ENCODE results near the gene AAGAB. TPM values are rescaled to one million over a fixed set of nuclear protein-coding genes. Genes with fewer than 3 reads are reported as not detected.
"Not testable (repeated sequence)": the region's sequence is repeated elsewhere in the genome, so short reads cannot be mapped to it uniquely, and the experiment has no call there.

Gene AAGAB
- total RNA-seq, 1 donor from 2014 or later, result 60.5 TPM

DNA sequence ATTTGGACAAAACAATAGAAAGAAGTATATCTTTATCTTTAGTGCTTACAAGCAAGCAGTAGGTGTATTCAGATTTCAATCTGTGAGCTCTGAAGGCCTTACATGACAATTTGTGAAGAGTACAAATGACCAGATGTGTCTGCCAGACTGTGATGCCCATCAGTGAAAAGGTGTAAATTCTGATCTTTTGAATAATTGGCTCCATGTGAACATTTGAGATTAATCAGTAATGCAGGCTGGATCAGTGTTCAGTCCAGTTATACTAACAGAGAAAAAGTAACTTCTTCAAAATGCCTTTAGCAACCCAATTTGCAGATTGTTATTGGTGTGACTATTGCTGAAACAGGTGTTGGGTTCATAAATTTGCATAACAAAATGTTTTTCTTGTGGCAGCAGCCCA is 5.3 kb upstream of the AAGAB start:
- TF ChIP-seq, protein P1, sequence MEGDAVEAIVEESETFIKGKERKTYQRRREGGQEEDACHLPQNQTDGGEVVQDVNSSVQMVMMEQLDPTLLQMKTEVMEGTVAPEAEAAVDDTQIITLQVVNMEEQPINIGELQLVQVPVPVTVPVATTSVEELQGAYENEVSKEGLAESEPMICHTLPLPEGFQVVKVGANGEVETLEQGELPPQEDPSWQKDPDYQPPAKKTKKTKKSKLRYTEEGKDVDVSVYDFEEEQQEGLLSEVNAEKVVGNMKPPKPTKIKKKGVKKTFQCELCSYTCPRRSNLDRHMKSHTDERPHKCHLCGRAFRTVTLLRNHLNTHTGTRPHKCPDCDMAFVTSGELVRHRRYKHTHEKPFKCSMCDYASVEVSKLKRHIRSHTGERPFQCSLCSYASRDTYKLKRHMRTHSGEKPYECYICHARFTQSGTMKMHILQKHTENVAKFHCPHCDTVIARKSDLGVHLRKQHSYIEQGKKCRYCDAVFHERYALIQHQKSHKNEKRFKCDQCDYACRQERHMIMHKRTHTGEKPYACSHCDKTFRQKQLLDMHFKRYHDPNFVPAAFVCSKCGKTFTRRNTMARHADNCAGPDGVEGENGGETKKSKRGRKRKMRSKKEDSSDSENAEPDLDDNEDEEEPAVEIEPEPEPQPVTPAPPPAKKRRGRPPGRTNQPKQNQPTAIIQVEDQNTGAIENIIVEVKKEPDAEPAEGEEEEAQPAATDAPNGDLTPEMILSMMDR (IDR thresholded peaks at IDR 0.05; ENCODE audit: unreplicated experiment), result no peak
- no peak for DNase-seq (ENCODE audit: low spot score, unreplicated experiment)
- no peaks in the 10 kb centered on the region for H3K27me3 Mint-ChIP-seq
- no peak overlapping the region for H3K27ac Mint-ChIP-seq
- H3K36me3 Mint-ChIP-seq (ENCODE audit: insufficient read depth), result no peaks in the 10 kb centered on the region
- peaks cover 12% of the 10 kb centered on the region for H3K4me1 Mint-ChIP-seq (ENCODE audit: low read depth)
- no peak overlapping the region for H3K4me3 Mint-ChIP-seq (ENCODE audit: low read depth)
- no peaks in the 10 kb centered on the region for H3K9me3 Mint-ChIP-seq (ENCODE audit: low read depth)

DNA sequence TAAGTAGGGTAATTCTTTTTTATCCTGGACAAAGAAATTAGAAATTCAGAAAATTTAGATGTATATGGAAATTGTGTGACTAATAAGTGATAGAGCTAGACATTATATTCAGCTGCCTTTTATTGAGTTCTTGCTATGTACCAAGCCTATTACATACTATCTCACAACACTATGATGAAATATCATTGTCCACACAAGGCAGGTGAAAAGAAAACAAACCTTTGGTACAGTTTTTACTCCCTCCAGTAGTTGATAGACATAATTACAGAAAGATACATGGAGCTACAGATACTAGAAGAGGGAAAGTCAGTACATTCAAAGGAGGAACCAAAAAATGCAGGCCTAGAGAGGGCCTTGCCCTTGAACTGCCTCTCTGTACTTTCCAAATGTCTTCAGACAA is 4.9 kb upstream of the AAGAB start:
- TF ChIP-seq, protein P1 (IDR thresholded peaks at IDR 0.05; ENCODE audit: unreplicated experiment), result no peak
- Mint-ChIP-seq H3K36me3 (ENCODE audit: insufficient read depth) (no peaks in the 10 kb centered on the region), H3K27me3 (no peaks in the 10 kb centered on the region), H3K27ac (no peak overlapping the region), H3K9me3 (ENCODE audit: low read depth) (no peaks in the 10 kb centered on the region), H3K4me3 (ENCODE audit: low read depth) (no peak overlapping the region), H3K4me1 (ENCODE audit: low read depth) (peaks cover 14% of the 10 kb centered on the region)
- DNase-seq (ENCODE audit: low spot score, unreplicated experiment), result no peak

DNA sequence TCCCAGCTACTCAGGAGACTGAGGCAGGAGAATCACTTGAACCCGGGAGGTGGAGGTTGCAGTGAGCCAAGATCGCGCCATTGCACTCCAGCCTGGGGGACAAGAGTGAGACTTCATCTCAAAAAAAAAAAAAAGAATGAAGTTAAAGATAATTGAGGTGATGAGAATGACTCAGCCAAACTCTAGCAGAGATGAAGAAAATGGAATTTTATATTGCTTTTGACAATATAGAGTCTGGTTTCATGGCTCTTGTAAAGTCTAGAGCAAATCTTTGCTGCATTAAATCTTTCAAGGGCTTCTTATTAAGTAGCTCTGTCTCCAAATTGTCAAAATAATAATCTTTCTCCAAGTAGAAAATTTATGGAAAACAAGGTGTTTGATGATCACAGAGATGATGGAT is 4.0 kb upstream of the AAGAB start:
- H3K27ac Mint-ChIP-seq; H3K27me3 Mint-ChIP-seq; H3K36me3 Mint-ChIP-seq (ENCODE audit: insufficient read depth); H3K4me3 Mint-ChIP-seq (ENCODE audit: low read depth); DNase-seq (ENCODE audit: low spot score, unreplicated experiment); H3K9me3 Mint-ChIP-seq (ENCODE audit: low read depth): not testable (repeated sequence)
- H3K4me1 Mint-ChIP-seq (ENCODE audit: low read depth), result peaks cover 15% of the 10 kb centered on the region

DNA sequence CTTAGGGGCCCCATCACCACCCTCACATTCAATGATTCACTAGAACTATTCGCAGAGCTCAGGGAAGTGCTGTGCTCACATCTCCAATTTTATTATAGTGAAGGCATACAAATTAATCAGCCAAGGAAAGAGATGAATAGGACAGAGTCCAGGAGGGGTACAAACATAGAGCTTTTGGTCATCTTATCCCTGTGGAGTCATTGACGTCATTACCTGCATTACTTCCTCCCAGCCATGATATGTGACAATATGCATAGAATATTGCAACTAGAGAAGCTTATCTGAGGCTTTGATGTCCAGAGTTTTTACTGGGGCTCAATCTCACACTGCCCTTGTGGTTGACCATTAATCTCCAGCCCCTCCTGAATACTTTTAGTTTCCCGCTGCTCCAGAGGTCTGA is 1.6 kb upstream of the AAGAB start:
- Mint-ChIP-seq H3K27me3 (no peaks in the 10 kb centered on the region), H3K9me3 (ENCODE audit: low read depth) (no peaks in the 10 kb centered on the region), H3K36me3 (ENCODE audit: insufficient read depth) (no peaks in the 10 kb centered on the region), H3K4me1 (ENCODE audit: low read depth) (peaks cover 19% of the 10 kb centered on the region), H3K27ac (no peak overlapping the region), H3K4me3 (ENCODE audit: low read depth) (peak overlapping the region; percentile 65)
- DNase-seq (ENCODE audit: low spot score, unreplicated experiment), result no peak
- TF ChIP-seq, protein P1 (IDR thresholded peaks at IDR 0.05; ENCODE audit: unreplicated experiment), result no peak

DNA sequence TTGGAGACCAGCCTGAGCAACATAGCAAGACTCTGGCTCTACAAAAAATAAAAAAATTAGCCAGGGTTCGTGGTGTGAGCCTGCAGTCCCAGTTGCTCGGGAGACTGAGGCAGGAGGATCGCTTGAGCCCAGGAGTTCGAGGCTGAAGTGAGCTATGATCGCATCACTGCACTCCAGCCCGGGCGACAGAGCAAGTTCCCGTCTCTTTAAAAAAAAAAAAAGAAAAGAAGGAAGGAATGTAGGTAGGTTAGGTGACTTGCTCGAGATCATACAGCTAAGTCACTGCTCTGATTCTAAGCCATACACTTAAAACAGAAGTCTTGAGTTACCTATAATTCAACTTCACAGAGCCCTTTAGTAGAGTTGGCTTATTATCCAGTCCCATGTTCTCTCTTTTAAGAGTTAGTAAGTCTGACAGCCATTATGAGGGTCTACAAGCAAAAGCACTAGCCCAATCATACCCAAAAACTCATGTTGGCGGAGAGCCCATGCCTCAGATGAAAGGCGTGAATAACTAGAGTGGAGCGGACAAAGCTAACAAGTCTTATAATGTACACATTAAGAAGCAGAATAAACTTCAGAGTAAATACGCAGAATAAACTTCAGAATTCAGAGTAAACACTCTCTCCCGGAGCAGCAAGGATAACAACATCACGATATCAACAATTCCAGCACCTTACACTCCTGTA is 768 bp downstream of the AAGAB start:
- Mint-ChIP-seq H3K4me3 (ENCODE audit: low read depth) (peak overlapping the region; percentile 94), H3K9me3 (ENCODE audit: low read depth) (no peaks in the 10 kb centered on the region), H3K27ac (peak overlapping the region; percentile 97), H3K36me3 (ENCODE audit: insufficient read depth) (no peaks in the 10 kb centered on the region), H3K4me1 (ENCODE audit: low read depth) (peaks cover 17% of the 10 kb centered on the region), H3K27me3 (no peaks in the 10 kb centered on the region)
- DNase-seq (ENCODE audit: low spot score, unreplicated experiment), result no peak
- TF ChIP-seq, protein P1 (IDR thresholded peaks at IDR 0.05; ENCODE audit: unreplicated experiment), result no peak

DNA sequence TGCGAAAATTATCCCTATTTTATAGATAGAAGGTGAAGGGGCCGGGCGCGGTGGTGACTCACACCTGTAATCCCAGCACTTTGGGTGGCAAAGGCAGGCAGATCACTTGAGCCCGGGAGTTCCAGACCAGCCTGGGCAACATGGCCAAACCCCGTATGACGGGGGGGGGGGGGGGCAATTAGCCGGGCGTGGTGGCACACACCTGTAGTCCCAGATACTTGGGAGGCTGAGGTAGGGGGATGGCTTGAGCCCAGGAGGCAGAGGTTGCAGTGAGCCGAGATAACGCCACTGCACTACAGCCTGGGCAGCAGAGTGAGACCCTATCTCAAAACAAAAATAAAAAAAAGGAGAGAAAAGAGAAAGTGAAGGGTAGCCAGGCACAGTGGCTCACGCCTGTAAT is 1.4 kb downstream of the AAGAB start:
- TF ChIP-seq, protein P1 (IDR thresholded peaks at IDR 0.05; ENCODE audit: unreplicated experiment), result no peak

More for the DNA sequence above, 1.4 kb downstream of the AAGAB start:
- no peaks in the 10 kb centered on the region for H3K36me3 Mint-ChIP-seq (ENCODE audit: insufficient read depth)
- H3K4me3 Mint-ChIP-seq (ENCODE audit: low read depth), result peak overlapping the region; percentile 94
- H3K27ac Mint-ChIP-seq, result no peak overlapping the region
- DNase-seq (ENCODE audit: low spot score, unreplicated experiment), result no peak
- H3K4me1 Mint-ChIP-seq (ENCODE audit: low read depth), result peaks cover 17% of the 10 kb centered on the region
- no peaks in the 10 kb centered on the region for H3K9me3 Mint-ChIP-seq (ENCODE audit: low read depth)
- no peaks in the 10 kb centered on the region for H3K27me3 Mint-ChIP-seq
